GM12801 (cell line): ENCODE data around the gene COLQ.

Experiments
- CTCF ChIP-seq: IDR thresholded peaks from one replicate; pipeline ENCODE4 v1.5.1; 2011; ENCODE audit warnings: control low read depth; ENCODE audit not compliant: insufficient read length; ENCODE audit errors: extremely low read depth

COLQ gene

DNA sequence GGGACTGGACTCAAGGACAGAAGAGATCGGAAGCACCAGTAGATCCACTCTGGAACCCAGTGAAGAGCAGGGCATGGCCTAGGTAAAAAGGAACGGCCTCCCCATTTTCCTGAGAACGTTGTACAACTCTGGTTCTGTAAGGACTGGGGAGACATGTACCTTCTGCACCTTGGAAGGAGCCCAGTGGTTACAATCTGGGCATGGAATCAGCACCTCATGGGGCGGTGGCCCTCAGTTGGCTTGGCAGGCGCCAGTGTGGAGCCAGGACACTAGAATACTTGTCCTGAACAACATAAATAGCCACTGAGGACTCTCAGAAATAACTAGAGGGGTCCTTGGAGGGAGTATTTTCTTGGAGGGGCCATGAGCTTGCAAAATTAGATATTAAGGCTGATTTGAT lies 68.5 kb downstream of the COLQ start:
- no peak for TF ChIP-seq CTCF

DNA sequence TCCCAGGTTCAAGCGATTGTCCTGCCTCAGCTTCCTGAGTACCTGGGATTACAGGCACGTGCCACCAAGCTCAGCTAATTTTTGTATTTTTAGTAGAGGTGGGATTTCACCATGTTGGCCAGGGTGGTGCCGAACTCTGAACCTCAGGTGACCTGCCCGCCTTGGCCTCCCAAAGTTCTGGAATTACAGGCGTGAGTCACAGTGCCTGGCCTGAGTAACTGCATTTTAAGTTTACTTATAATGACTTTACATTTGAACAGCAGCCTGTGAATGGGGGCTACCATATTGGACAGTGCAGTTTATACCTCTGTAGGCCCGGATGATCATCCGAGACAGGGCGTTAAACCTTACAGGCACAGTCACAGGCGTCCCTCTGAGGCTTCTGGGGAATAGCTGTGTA lies 69.3 kb downstream of the COLQ start:
- no peak for TF ChIP-seq CTCF

DNA sequence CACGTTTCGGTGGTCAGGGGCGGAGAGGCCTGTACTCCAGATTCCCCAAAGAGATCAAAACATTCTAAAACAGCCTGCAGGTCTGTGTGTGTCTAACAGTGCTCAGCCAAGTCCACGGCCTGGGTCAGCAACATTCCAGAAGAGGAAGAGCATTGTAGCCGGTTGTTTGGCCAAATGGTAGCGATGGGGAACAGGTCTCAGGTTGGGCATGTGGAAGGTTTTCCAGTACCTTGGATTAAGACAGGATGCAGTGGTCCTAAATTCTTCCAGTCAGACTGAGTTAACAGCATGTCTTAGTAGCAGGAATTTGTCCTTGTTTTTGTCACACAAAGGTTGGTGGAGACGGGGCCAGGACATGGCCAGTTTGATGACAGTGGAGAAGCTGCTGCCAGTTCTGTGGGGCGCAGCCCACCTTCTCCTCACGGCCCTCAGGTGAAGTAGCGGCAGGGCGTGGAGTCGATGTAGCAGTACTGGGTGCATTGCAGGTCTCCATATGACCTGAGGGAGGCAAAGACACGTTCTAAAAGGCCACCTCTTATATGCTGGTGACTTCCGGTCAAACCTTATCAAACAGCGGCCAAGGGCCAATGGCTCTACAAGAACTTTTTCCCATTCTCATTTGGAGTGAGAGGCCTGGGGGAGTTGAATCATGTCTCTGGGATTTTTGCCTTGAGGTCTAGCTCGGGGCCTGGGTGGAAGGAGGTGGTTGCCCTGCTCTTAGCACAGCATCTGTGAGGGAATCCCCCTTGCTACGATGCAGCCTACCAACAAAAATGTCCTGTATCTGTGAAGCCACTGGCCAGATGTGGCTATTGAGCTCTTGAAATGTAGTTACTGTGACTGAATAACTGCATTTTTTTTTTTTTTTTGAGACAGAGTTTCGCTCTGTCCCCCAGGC lies 70.0 kb downstream of the COLQ start:
- TF ChIP-seq CTCF: no peak

DNA sequence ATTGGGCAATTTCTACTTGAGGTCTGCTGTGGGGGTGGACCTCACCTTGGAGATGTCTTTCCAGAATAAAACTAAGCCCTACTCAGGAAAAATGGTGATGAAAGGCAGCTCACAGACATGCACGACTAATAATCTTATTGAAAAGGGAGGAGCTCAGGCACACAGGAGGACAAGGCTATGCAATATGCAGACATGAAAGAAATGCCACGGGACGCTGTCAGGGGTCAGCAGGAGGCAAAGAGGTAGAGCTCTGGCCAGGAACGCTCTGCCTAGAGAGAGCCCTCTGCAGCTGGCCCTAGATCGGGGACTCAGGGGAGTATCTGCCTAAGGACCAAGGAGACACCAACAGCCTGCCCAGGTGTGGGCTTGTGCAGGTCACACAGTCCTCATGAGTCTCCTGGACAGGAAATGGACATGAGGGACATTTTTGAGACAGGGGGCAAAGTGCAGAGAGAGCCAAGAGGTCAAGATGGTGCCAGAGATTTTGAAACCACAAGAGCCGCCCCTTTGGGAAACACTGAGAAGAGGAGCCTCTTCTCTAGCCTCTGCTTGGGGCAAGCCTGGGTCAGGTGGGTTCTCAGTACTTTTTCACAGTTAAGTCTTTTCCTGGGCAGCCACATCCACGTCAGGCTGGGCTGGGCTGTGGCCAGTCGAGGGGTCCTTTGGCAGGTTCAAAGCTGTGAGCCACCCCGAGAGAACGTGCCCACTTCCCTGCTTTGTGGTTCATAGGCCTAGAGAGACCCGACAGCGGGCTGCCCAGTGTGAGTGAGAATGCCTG lies 70.9 kb downstream of the COLQ start:
- TF ChIP-seq CTCF: no peak

GRCh38 chr3:15449489-15450224 lies 71.8 kb downstream of the COLQ start:
- no peak for TF ChIP-seq CTCF

DNA sequence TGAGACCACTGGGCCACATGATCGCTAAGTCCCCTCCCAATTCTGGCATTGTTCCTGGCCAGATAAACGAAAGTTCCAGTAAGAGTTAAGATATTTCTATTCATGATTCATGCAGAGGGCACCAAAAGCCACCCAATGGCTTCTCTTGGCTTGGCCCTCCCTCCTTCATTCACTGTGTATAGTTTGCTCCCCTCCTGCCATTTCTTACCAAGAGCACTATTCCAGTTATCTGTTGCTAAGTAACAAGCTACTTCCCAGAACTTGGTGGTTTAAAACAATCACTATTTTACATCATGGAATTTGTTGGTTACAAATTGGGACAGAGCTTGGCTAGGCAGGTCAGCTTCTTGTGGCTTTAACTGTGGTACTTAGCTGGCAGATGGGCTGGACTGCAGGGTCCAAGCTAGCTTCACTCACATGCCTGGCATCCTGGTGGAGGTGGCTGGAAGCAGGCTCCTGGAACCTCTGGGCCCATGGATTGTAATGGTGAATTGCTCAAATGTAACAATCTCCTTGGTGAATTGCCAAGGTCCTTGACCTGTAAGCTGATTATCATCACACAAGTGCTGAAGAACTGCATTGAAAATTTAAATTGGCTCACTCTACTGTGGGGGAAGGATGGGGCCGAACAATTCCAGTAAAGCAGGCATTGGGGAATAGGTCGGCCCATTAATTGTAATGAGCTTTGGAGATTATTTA lies 77.5 kb downstream of the COLQ start:
- TF ChIP-seq CTCF: no peak
